HL-60 (cell line): ENCODE data around the gene CTSD.

Source experiments
- DNase-seq, 2 experiments: peaks; one replicate each; pipeline ENCODE4 v3.0.0-alpha.2; 2010 to 2020; ENCODE audit warnings: low read depth in 1 of 2, low spot score in 1 of 2
- H3K27ac ChIP-seq: fragments of 250-450 bp; sonication (Bioruptor Pico); replicated peaks from 2 replicates; pipeline ENCODE4 v1.5.1; 2020; ENCODE audit warnings: mild to moderate bottlenecking, moderate library complexity
- H3K27me3 ChIP-seq: fragments of 250-450 bp; sonication (Bioruptor Pico); 2 replicates; pipeline ENCODE4 v1.5.1; 2021; ENCODE audit warnings: mild to moderate bottlenecking, moderate library complexity; ENCODE audit not compliant: insufficient read depth, poor library complexity, severe bottlenecking
- H3K4me3 ChIP-seq: replicated peaks from 2 replicates; pipeline ENCODE4 v1.5.1; 2011; ENCODE audit warnings: mild to moderate bottlenecking, control low read depth, low read length; ENCODE audit not compliant: insufficient read depth
- CTCF ChIP-seq: IDR thresholded peaks from one replicate; pipeline ENCODE4 v1.5.1; 2011; ENCODE audit warnings: low read length, control low read depth, inconsistent platforms; ENCODE audit not compliant: insufficient read depth
- GABPA ChIP-seq: IDR thresholded peaks from 2 replicates; pipeline ENCODE4 v1.6.1; 2012; ENCODE audit warnings: low read depth
- POLR2AphosphoS5 ChIP-seq: IDR thresholded peaks from 2 replicates; pipeline ENCODE4 v1.6.1; 2012; ENCODE audit warnings: low read depth
- REST ChIP-seq: IDR thresholded peaks from 2 replicates; pipeline ENCODE4 v1.6.1; 2012; ENCODE audit warnings: low read depth; ENCODE audit not compliant: insufficient replicate concordance
- SPI1 ChIP-seq: IDR thresholded peaks from 2 replicates; pipeline ENCODE4 v1.6.1; 2012; ENCODE audit warnings: low read depth, mild to moderate bottlenecking, borderline replicate concordance

The CTSD gene

GRCh38 chr11:1728931-1729691, 34.6 kb downstream of the CTSD start:
- TF ChIP-seq CTCF, result no peak
- TF ChIP-seq GABPA, result no peak
- no peak for TF ChIP-seq SPI1
- no peak for TF ChIP-seq REST
- TF ChIP-seq POLR2AphosphoS5, result no peak
- H3K27ac ChIP-seq, result no peak overlapping the region
- DNase-seq, result peak in 1 of 2 experiments; percentile 31
- H3K27me3 ChIP-seq, result peaks cover 21% of the 10 kb centered on the region
- peak overlapping the region; percentile 22 for H3K4me3 ChIP-seq

- no peak for DNase-seq
- TF ChIP-seq GABPA, result no peak
- no peak for TF ChIP-seq SPI1
- no peak for TF ChIP-seq POLR2AphosphoS5
- no peak for TF ChIP-seq REST
- TF ChIP-seq CTCF, result no peak
- no peak overlapping the region for H3K27ac ChIP-seq
- H3K4me3 ChIP-seq, result no peak overlapping the region
- H3K27me3 ChIP-seq, result peaks cover 14% of the 10 kb centered on the region
Measured at GRCh38 chr11:1728301-1728700, 35.4 kb downstream of the CTSD start.

GRCh38 chr11:1727861-1728260, 35.9 kb downstream of the CTSD start:
- H3K27me3 ChIP-seq, result peaks cover 10% of the 10 kb centered on the region
- no peak overlapping the region for H3K27ac ChIP-seq
- TF ChIP-seq GABPA (no peak), SPI1 (no peak), CTCF (no peak), REST (no peak), POLR2AphosphoS5 (no peak)
- no peak overlapping the region for H3K4me3 ChIP-seq
- no peak for DNase-seq
